ENCODE measurements around the gene DCAF17.
A peak's percentile ranks its signal among the peaks of the same experiment; 100 is the strongest.
"Not testable (repeated sequence)": the region's sequence is repeated elsewhere in the genome, so short reads cannot be mapped to it uniquely, and the experiment has no call there.

Gene DCAF17

GRCh38 chr2:171515672-171516298 is 81.8 kb downstream of the DCAF17 start:
- no peak for DNase-seq

GRCh38 chr2:171516793-171517192 is 82.8 kb downstream of the DCAF17 start:
- DNase-seq = no peak

GRCh38 chr2:171520471-171520870 is 86.4 kb downstream of the DCAF17 start:
- DNase-seq = no peak

GRCh38 chr2:171521361-171522051 is 87.5 kb downstream of the DCAF17 start:
- DNase-seq = no peak

GRCh38 chr2:171522052-171522787 is 88.2 kb downstream of the DCAF17 start, which contains the start of gene CYBRD1:
CYBRD1 (plus strand) TSS chr2:171522474; CDS start chr2:171522546, 72 bp downstream.
- DNase-seq = no peak

GRCh38 chr2:171522788-171523087 is 88.7 kb downstream of the DCAF17 start:
- no peak for DNase-seq

GRCh38 chr2:171523088-171524017 is 89.3 kb downstream of the DCAF17 start:
- peak; percentile 7 for DNase-seq

- DNase-seq = no peak
These were observed 90.0 kb downstream of the DCAF17 start for GRCh38 chr2:171524018-171524401.

GRCh38 chr2:171529914-171530313 is 95.9 kb downstream of the DCAF17 start:
- DNase-seq = no peak

GRCh38 chr2:171530378-171530777 is 96.4 kb downstream of the DCAF17 start:
- no peak for DNase-seq

GRCh38 chr2:171530859-171531258 is 96.8 kb downstream of the DCAF17 start:
- DNase-seq = not testable (repeated sequence)

- no peak for DNase-seq
These were observed 97.3 kb downstream of the DCAF17 start for GRCh38 chr2:171531291-171531690.

- no peak for DNase-seq
These were observed 97.9 kb downstream of the DCAF17 start for GRCh38 chr2:171531836-171532450.

- DNase-seq = no peak
These were observed 99.3 kb downstream of the DCAF17 start for GRCh38 chr2:171533331-171533730.
